Measurements from ENCODE around the gene P2RY6.

- TF ChIP-seq CTCF (IDR thresholded peaks at IDR 0.05), result no peak
- TF ChIP-seq ZFX (IDR thresholded peaks at IDR 0.05; ENCODE audit: borderline replicate concordance), result no peak
Observed at GRCh38 chr11:73294604-73295003, 22.5 kb downstream of the P2RY6 start.
